CD14-positive monocyte (primary cell): ENCODE data around the gene GBP1. TPM values are rescaled to one million over a fixed set of nuclear protein-coding genes. Genes with fewer than 3 reads are reported as not detected.

Experiments
- DNase-seq, 3 donors: peaks; one replicate each; pipeline ENCODE4 v3.0.0-alpha.2; 2011 to 2022
- H2AFZ ChIP-seq: 2 replicates; pipeline ENCODE4 v1.6.0; 2012; ENCODE audit warnings: mild to moderate bottlenecking, low read depth, low read length, inconsistent platforms; ENCODE audit not compliant: insufficient read depth, poor library complexity, severe bottlenecking
- H3K27ac ChIP-seq, 2 donors: 1 replicate in 1 of 2; 2 replicates in 1 of 2; pipeline ENCODE4 v1.5.1; 2012 to 2013; ENCODE audit warnings: low read length in 2 of 2, control low read depth in 1 of 2, inconsistent platforms in 1 of 2, low read depth in 1 of 2, mild to moderate bottlenecking in 1 of 2
- H3K27me3 ChIP-seq, 2 donors: one replicate each; pipeline versions ENCODE4 v1.6.0 to v1.6.1; 2011 to 2013; ENCODE audit warnings: low read length in 2 of 2; ENCODE audit not compliant: control insufficient read depth in 2 of 2, insufficient read depth in 2 of 2
- H3K36me3 ChIP-seq, 2 donors: replicated peaks in 1 of 2; 1 replicate in 1 of 2; 2 replicates in 1 of 2; pipeline versions ENCODE4 v1.5.1 to v1.6.1; 2012 to 2013; ENCODE audit warnings: low read length in 2 of 2, control low read depth in 1 of 2, inconsistent platforms in 1 of 2, mild to moderate bottlenecking in 1 of 2; ENCODE audit not compliant: insufficient read depth in 2 of 2, control insufficient read depth in 1 of 2
- H3K4me1 ChIP-seq, 2 donors: 1 replicate in 1 of 2; 2 replicates in 1 of 2; pipeline versions ENCODE4 v1.5.1 to v1.6.1; 2012 to 2013; ENCODE audit warnings: low read length in 2 of 2, control low read depth in 1 of 2, inconsistent platforms in 1 of 2, mild to moderate bottlenecking in 1 of 2, moderate library complexity in 1 of 2; ENCODE audit not compliant: insufficient read depth in 2 of 2, control insufficient read depth in 1 of 2
- H3K4me2 ChIP-seq: replicated peaks from 2 replicates; pipeline ENCODE3; 2012; ENCODE audit warnings: low read length, moderate library complexity, mild to moderate bottlenecking; ENCODE audit not compliant: poor library complexity, severe bottlenecking; ENCODE audit errors: extremely low read depth
- H3K4me3 ChIP-seq, 3 experiments: fragments of 200-600 bp in 1 of 3; sonication (generic) in 1 of 3; replicated peaks in 1 of 3; 1 replicate in 2 of 3; 2 replicates in 1 of 3; pipeline ENCODE4 v1.5.1; 2011 to 2013; ENCODE audit warnings: low read length in 3 of 3, mild to moderate bottlenecking in 3 of 3, control low read depth in 2 of 3, low read depth in 2 of 3, inconsistent platforms in 1 of 3, moderate library complexity in 1 of 3
- H3K79me2 ChIP-seq: 2 replicates; pipeline ENCODE4 v1.6.0; 2012; ENCODE audit warnings: mild to moderate bottlenecking, control low read depth, inconsistent platforms, low read length, moderate library complexity; ENCODE audit not compliant: insufficient read depth
- H3K9ac ChIP-seq: 2 replicates; pipeline ENCODE4 v1.6.0; 2017; ENCODE audit warnings: low read length, mild to moderate bottlenecking; ENCODE audit not compliant: insufficient read depth, poor library complexity, severe bottlenecking
- H3K9me3 ChIP-seq, 2 donors: replicated peaks in 1 of 2; 1 replicate in 1 of 2; 2 replicates in 1 of 2; pipeline versions ENCODE4 v1.5.1 to v1.6.1; 2012 to 2013; ENCODE audit warnings: low read length in 2 of 2, control low read depth in 1 of 2; ENCODE audit not compliant: control insufficient read depth in 1 of 2, insufficient read depth in 1 of 2
- H4K20me1 ChIP-seq: 2 replicates; pipeline ENCODE4 v1.6.0; 2012; ENCODE audit warnings: mild to moderate bottlenecking, low read length, control low read depth, moderate library complexity; ENCODE audit not compliant: insufficient read depth
- H3K27ac Mint-ChIP-seq, 7 donors: one replicate each; pipeline ENCODE4 v1.8.0; 2020; ENCODE audit warnings: mild to moderate bottlenecking in 7 of 7, mixed read lengths in 7 of 7, moderate library complexity in 6 of 7, inconsistent platforms in 2 of 7
- H3K27me3 Mint-ChIP-seq, 3 donors: one replicate each; pipeline ENCODE4 v1.8.0; 2021 to 2022; ENCODE audit warnings: low read depth in 3 of 3, mild to moderate bottlenecking in 3 of 3, mixed read lengths in 3 of 3, moderate library complexity in 3 of 3, inconsistent platforms in 1 of 3
- H3K36me3 Mint-ChIP-seq, 2 donors: one replicate each; pipeline ENCODE4 v1.8.0; 2020; ENCODE audit warnings: mixed read lengths in 2 of 2, inconsistent platforms in 1 of 2, mild to moderate bottlenecking in 1 of 2
- H3K4me1 Mint-ChIP-seq: one replicate; pipeline ENCODE4 v1.8.0; 2020; ENCODE audit warnings: mild to moderate bottlenecking, mixed read lengths
- H3K4me3 Mint-ChIP-seq, 2 donors: one replicate each; pipeline ENCODE4 v1.8.0; 2020; ENCODE audit warnings: mild to moderate bottlenecking in 2 of 2, mixed read lengths in 2 of 2, moderate library complexity in 1 of 2
- H3K9me3 Mint-ChIP-seq, 7 donors: one replicate each; pipeline ENCODE4 v1.8.0; 2020 to 2022; ENCODE audit warnings: mixed read lengths in 7 of 7, mild to moderate bottlenecking in 6 of 7, moderate library complexity in 6 of 7, inconsistent platforms in 2 of 7
- WGBS: methylation state at CpG from one replicate; pipeline ENCODE4 v1.1.5; 2013; ENCODE audit warnings: missing lambda C conversion rate; ENCODE audit not compliant: insufficient coverage; 5-methylcytosine and 5-hydroxymethylcytosine counted together
- intact Hi-C, 2 donors: fragments of 100-400 bp; cut with micrococcal nuclease; formaldehyde crosslinking; loops; one replicate each; pipeline versions ENCODE4 v1.15.0 to v1.15.1; 2023
- polyA plus RNA-seq, 3 donors: library from polyadenylated mRNA; depleted of rRNA in 1 of 3; unstranded in 2 of 3; stranded (reverse) in 1 of 3; fragments of 300-500 nt in 2 of 3; fragments of >200 nt in 1 of 3; fragmentation: Illumina TruSeq in 2 of 3; gene quantifications; 1 replicate in 2 of 3; 2 replicates in 1 of 3; pipeline ENCODE4 v1.2.3, GENCODE V29; 2012 to 2021
- TF ChIP-seq, protein P1 (sequence below): fragments of 200-600 bp; IDR thresholded peaks from one replicate; pipeline ENCODE4 v1.8.0; 2022; ENCODE audit warnings: antibody characterized with exemption, mild to moderate bottlenecking

Gene GBP1
- polyA plus RNA-seq, 3 donors: 19.5 to 35.2 (median 23.7) TPM

GRCh38 chr1:89042491-89042890 lies 22.5 kb downstream of the GBP1 start:
- Histone ChIP-seq H3K4me2 (no peak overlapping the region), H4K20me1 (no peaks in the 10 kb centered on the region), H2AFZ (no peak overlapping the region), H3K4me1 (peaks cover 13 to 25% of the 10 kb centered on the region in 2 donors), H3K4me3 (no peak overlapping the region), H3K36me3 (no peaks in the 10 kb centered on the region), H3K9me3 (peaks cover 15 to 19% of the 10 kb centered on the region in 2 donors), H3K27me3 (no peaks in the 10 kb centered on the region), H3K9ac (no peak overlapping the region), H3K27ac (no peak overlapping the region), H3K79me2 (no peaks in the 10 kb centered on the region)
- Mint-ChIP-seq H3K4me3 (no peak overlapping the region), H3K27me3 (peaks cover 0 to 2% (median 0%) of the 10 kb centered on the region in 3 donors), H3K36me3 (peaks cover 5 to 10% of the 10 kb centered on the region in 2 donors), H3K27ac (peak overlapping the region in 1 of 7 donors; percentile 21), H3K9me3 (peaks cover 5 to 16% (median 12%) of the 10 kb centered on the region in 7 donors), H3K4me1 (peaks cover 27% of the 10 kb centered on the region)
- 98% methylated on average over 5 of the region's 7 CpGs for WGBS
- TF ChIP-seq, protein P1, sequence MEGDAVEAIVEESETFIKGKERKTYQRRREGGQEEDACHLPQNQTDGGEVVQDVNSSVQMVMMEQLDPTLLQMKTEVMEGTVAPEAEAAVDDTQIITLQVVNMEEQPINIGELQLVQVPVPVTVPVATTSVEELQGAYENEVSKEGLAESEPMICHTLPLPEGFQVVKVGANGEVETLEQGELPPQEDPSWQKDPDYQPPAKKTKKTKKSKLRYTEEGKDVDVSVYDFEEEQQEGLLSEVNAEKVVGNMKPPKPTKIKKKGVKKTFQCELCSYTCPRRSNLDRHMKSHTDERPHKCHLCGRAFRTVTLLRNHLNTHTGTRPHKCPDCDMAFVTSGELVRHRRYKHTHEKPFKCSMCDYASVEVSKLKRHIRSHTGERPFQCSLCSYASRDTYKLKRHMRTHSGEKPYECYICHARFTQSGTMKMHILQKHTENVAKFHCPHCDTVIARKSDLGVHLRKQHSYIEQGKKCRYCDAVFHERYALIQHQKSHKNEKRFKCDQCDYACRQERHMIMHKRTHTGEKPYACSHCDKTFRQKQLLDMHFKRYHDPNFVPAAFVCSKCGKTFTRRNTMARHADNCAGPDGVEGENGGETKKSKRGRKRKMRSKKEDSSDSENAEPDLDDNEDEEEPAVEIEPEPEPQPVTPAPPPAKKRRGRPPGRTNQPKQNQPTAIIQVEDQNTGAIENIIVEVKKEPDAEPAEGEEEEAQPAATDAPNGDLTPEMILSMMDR: no peak
- intact Hi-C loops: no loop called here
- no peak for DNase-seq

DNA sequence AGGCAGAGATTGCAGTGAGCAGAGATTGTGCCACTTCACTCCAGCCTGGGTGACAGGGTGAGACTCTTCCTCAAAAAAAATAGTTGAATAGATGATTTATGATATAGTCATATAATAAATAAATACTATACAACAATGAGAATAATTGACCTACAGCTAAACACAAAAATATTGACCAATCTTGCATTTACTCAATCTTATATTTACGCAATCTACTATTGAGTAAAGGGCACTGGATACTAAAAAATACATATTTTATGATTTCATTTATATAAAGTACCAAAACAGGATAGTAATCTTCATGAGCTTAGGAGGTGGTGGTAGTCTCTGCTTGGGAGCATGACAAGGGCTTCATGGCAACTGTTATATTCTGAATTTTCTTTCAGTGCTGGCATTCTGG lies 23.3 kb downstream of the GBP1 start:
- H3K27ac ChIP-seq: peak overlapping the region in 1 of 2 donors; percentile 23

More for the DNA sequence above, 23.3 kb downstream of the GBP1 start:
- Mint-ChIP-seq H3K27me3 (peaks cover 0 to 2% (median 0%) of the 10 kb centered on the region in 3 donors), H3K4me3 (no peak overlapping the region), H3K4me1 (peaks cover 34% of the 10 kb centered on the region), H3K9me3 (peaks cover 5 to 16% (median 12%) of the 10 kb centered on the region in 7 donors), H3K27ac (peak overlapping the region in 2 of 7 donors; percentile 36 to 58), H3K36me3 (peaks cover 5 to 8% of the 10 kb centered on the region in 2 donors)
- Histone ChIP-seq H3K79me2 (no peaks in the 10 kb centered on the region), H3K27me3 (no peaks in the 10 kb centered on the region), H3K36me3 (no peaks in the 10 kb centered on the region), H2AFZ (no peak overlapping the region), H3K4me1 (peaks cover 17 to 32% of the 10 kb centered on the region in 2 donors), H3K4me3 (no peak overlapping the region), H3K9me3 (peaks cover 15 to 19% of the 10 kb centered on the region in 2 donors), H3K4me2 (no peak overlapping the region), H3K9ac (no peak overlapping the region), H4K20me1 (no peaks in the 10 kb centered on the region)
- DNase-seq: no peak
- intact Hi-C loops: no loop called here
- TF ChIP-seq, protein P1: no peak
- WGBS: no CpG with 5 or more reads among the region's 1 CpG
